IMR-90 (cell line): ENCODE measurements around the gene GINS3. TPM values are rescaled to one million over a fixed set of nuclear protein-coding genes. Genes with fewer than 3 reads are reported as not detected.

ENCODE experiments used
- ATAC-seq: fragments of 200-7000 bp; cut with Tn5 transposase; 2 replicates; pipeline ENCODE4 v1.9.1; 2020; ENCODE audit warnings: low read depth, mild to moderate bottlenecking, moderate library complexity
- BruUV-seq: library from RNA; stranded (reverse); fragments of 400-500 nt; replicated peaks from 2 replicates; lab custom pipeline; 2021; lab: Mats Ljungman, UMichigan
- CTCF ChIA-PET: fragments of 300-600 bp; formaldehyde crosslinking; extraction: SDS; loops from one replicate; lab custom pipeline; 2021; ENCODE audit warnings: antibody characterized with exemption; lab: Yijun Ruan, JAX
- POLR2A ChIA-PET: fragments of 300-600 bp; sonication (Branson Sonifier 250); formaldehyde crosslinking; loops from one replicate; lab custom pipeline; 2022; ENCODE audit warnings: antibody characterized with exemption; ENCODE audit not compliant: unreplicated experiment; lab: Charles Lee
- DNase-seq: peaks from one replicate; pipeline ENCODE4 v3.0.0; 2013
- H2AFZ ChIP-seq: replicated peaks from 2 replicates; pipeline ENCODE3; 2013; ENCODE audit warnings: low read length, mild to moderate bottlenecking; ENCODE audit not compliant: poor library complexity
- H2AK5ac ChIP-seq: 2 replicates; pipeline ENCODE4 v1.6.1; 2013; ENCODE audit warnings: low read depth, low read length, inconsistent platforms
- H2AK9ac ChIP-seq: replicated peaks from 2 replicates; pipeline ENCODE3; 2013; ENCODE audit warnings: mild to moderate bottlenecking, low read depth, low read length, moderate library complexity; ENCODE audit not compliant: poor library complexity
- H2BK120ac ChIP-seq: 2 replicates; pipeline ENCODE4 v1.6.1; 2013; ENCODE audit warnings: low read depth, low read length, inconsistent platforms
- H2BK15ac ChIP-seq: 3 replicates; pipeline ENCODE4 v1.6.1; 2013; ENCODE audit warnings: low read depth, low read length, inconsistent platforms
- H2BK20ac ChIP-seq: 2 replicates; pipeline ENCODE4 v1.6.1; 2013; ENCODE audit warnings: low read depth, mild to moderate bottlenecking, inconsistent platforms, low read length, moderate library complexity
- H2BK5ac ChIP-seq: 2 replicates; pipeline ENCODE4 v1.6.1; 2013; ENCODE audit warnings: mild to moderate bottlenecking, low read depth, low read length, inconsistent platforms; ENCODE audit not compliant: poor library complexity, severe bottlenecking
- H3K14ac ChIP-seq: replicated peaks from 2 replicates; pipeline ENCODE4 v1.6.1; 2013; ENCODE audit warnings: low read depth, low read length, inconsistent platforms
- H3K18ac ChIP-seq: 2 replicates; pipeline ENCODE4 v1.6.1; 2013; ENCODE audit warnings: low read depth, low read length, control low read depth
- H3K23ac ChIP-seq: 2 replicates; pipeline ENCODE4 v1.6.1; 2013; ENCODE audit warnings: low read depth, low read length, inconsistent platforms
- H3K27ac ChIP-seq: 2 replicates; pipeline ENCODE4 v1.5.1; 2013; ENCODE audit warnings: mild to moderate bottlenecking, control low read depth, low read length; ENCODE audit not compliant: insufficient read depth
- H3K27me3 ChIP-seq: 2 replicates; pipeline ENCODE4 v1.6.1; 2013; ENCODE audit warnings: low read length; ENCODE audit not compliant: control insufficient read depth, insufficient read depth
- H3K36me3 ChIP-seq: 2 replicates; pipeline ENCODE4 v1.6.1; 2013; ENCODE audit warnings: low read length, mixed read lengths; ENCODE audit not compliant: control insufficient read depth, insufficient read depth
- H3K4ac ChIP-seq: 2 replicates; pipeline ENCODE4 v1.6.1; 2013; ENCODE audit warnings: low read depth, low read length, inconsistent platforms
- H3K4me1 ChIP-seq: 2 replicates; pipeline ENCODE4 v1.6.1; 2013; ENCODE audit warnings: low read length, mixed read lengths; ENCODE audit not compliant: control insufficient read depth, insufficient read depth
- H3K4me2 ChIP-seq: 2 replicates; pipeline ENCODE4 v1.6.1; 2013; ENCODE audit warnings: low read depth, mild to moderate bottlenecking, control low read depth, low read length, moderate library complexity
- H3K4me3 ChIP-seq: 2 replicates; pipeline ENCODE4 v1.5.1; 2013; ENCODE audit warnings: low read depth, mild to moderate bottlenecking, control low read depth, low read length, moderate library complexity; ENCODE audit not compliant: insufficient read depth
- H3K56ac ChIP-seq: 2 replicates; pipeline ENCODE4 v1.6.1; 2013; ENCODE audit warnings: low read length, inconsistent platforms; ENCODE audit not compliant: insufficient read depth; ENCODE audit errors: extremely low read depth
- H3K79me1 ChIP-seq, 2 experiments: 2 replicates each; pipeline ENCODE4 v1.6.1; 2013; ENCODE audit warnings: low read length in 2 of 2, inconsistent platforms in 1 of 2, low read depth in 1 of 2
- H3K9ac ChIP-seq: 2 replicates; pipeline ENCODE4 v1.6.1; 2013; ENCODE audit warnings: low read depth, low read length, control low read depth
- H3K9me1 ChIP-seq: 2 replicates; pipeline ENCODE4 v1.6.1; 2013; ENCODE audit warnings: low read length, inconsistent platforms; ENCODE audit not compliant: insufficient read depth
- H3K9me3 ChIP-seq: 2 replicates; pipeline ENCODE4 v1.6.1; 2013; ENCODE audit warnings: low read length; ENCODE audit not compliant: control insufficient read depth, insufficient read depth
- H4K20me1 ChIP-seq: 2 replicates; pipeline ENCODE4 v1.6.1; 2013; ENCODE audit warnings: low read length, inconsistent platforms; ENCODE audit not compliant: insufficient read depth
- H4K5ac ChIP-seq: 2 replicates; pipeline ENCODE4 v1.6.1; 2013; ENCODE audit warnings: mild to moderate bottlenecking, low read depth, low read length, control low read depth
- H4K8ac ChIP-seq, 2 experiments: 2 replicates each; pipeline ENCODE4 v1.6.1; 2013; ENCODE audit warnings: low read depth in 2 of 2, low read length in 2 of 2, control low read depth in 1 of 2, inconsistent platforms in 1 of 2
- H4K91ac ChIP-seq: 2 replicates; pipeline ENCODE4 v1.6.1; 2013; ENCODE audit warnings: low read depth, low read length, inconsistent platforms; ENCODE audit not compliant: insufficient read depth
- BHLHE40 ChIP-seq: fragments of 150-350 bp; IDR thresholded peaks from 2 replicates; pipeline ENCODE4 v1.6.1; 2016; ENCODE audit warnings: mild to moderate bottlenecking, low read depth, low read length
- CEBPB ChIP-seq: IDR thresholded peaks from 2 replicates; pipeline ENCODE4 v1.6.1; 2012; ENCODE audit warnings: low read depth, low read length, improper control_type of control experiment
- MAZ ChIP-seq: IDR thresholded peaks from 2 replicates; pipeline ENCODE4 v1.6.1; 2012; ENCODE audit warnings: low read depth, mild to moderate bottlenecking, low read length, improper control_type of control experiment, moderate library complexity, borderline replicate concordance
- WGBS, 2 experiments: methylation state at CpG; one replicate each; pipeline versions ENCODE4 v1.1.5 to v1.1.7; 2013; ENCODE audit warnings: missing lambda C conversion rate in 2 of 2; ENCODE audit not compliant: insufficient read length in 1 of 2; ENCODE audit errors: extremely low coverage in 2 of 2; 5-methylcytosine and 5-hydroxymethylcytosine counted together
- dilution Hi-C: fragments of 300-500 bp; cut with HindIII; formaldehyde crosslinking; loops from one replicate; pipeline ENCODE4 v1.14.3; 2018; ENCODE audit warnings: low sequenced_read_pairs; ENCODE audit not compliant: unreplicated experiment
- in situ Hi-C: fragments of 300-500 bp; cut with MboI; formaldehyde crosslinking; loops from 3 replicates; pipeline ENCODE4 v1.14.3; 2019; ENCODE audit warnings: low sequenced_read_pairs, inconsistent platforms, mixed read lengths
- intact Hi-C: fragments of 100-400 bp; cut with micrococcal nuclease; formaldehyde crosslinking; loops from 2 replicates; pipeline ENCODE4 v1.10.0; 2022
- polyA plus RNA-seq, 3 experiments: library from polyadenylated mRNA; depleted of rRNA; stranded (reverse); fragments of >200 nt; gene quantifications; 2 replicates each; pipeline ENCODE4 v1.2.3, GENCODE V29; 2012; ENCODE audit warnings: low replicate concordance in 1 of 3
- total RNA-seq: library from RNA; depleted of rRNA; stranded (reverse); fragments of >200 nt; gene quantifications from 2 replicates; pipeline ENCODE4 v1.2.3, GENCODE V29; 2012
- TF ChIP-seq, protein P1 (sequence below): fragments of 150-350 bp; IDR thresholded peaks from 2 replicates; pipeline ENCODE4 v1.6.1; 2017; ENCODE audit warnings: mild to moderate bottlenecking, antibody characterized with exemption, low read length, low read depth

Gene GINS3
- total and polyA plus RNA-seq, 2 of the 4 experiments (the other 2 are of a cell fraction): 5.2 to 5.4 TPM

DNA sequence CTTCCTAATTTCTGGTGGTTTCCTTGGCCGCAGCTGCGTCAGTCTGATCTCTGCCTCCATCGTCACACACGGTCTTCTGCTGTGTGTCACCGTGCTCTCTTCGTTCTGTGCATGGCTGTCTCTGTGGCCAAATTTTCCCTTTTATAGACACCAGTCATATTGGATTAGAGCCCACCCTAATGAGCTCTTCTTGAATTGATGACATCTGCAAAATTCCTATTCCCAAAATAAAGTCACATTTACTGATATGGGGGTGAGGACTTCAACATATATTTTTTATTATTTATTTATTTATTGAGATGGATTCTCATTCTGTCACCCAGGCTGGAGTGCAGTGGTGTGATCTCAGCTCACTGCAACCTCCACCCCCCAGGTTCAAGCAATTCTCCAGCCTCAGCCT, 38.4 kb downstream of the GINS3 start:
- intact Hi-C loops (no loop called here), dilution Hi-C loops (no loop called here)
- CTCF ChIA-PET: no interaction called here

More for the DNA sequence above, 38.4 kb downstream of the GINS3 start:
- Histone ChIP-seq H2BK5ac (no peak overlapping the region), H3K9me1 (no peaks in the 10 kb centered on the region), H2BK20ac (no peak overlapping the region), H2AFZ (no peak overlapping the region), H3K56ac (no peak overlapping the region), H3K79me1 (no peaks in the 10 kb centered on the region), H3K4me2 (no peak overlapping the region), H3K18ac (no peak overlapping the region), H3K14ac (no peak overlapping the region), H3K23ac (no peak overlapping the region), H3K36me3 (no peaks in the 10 kb centered on the region), H2BK15ac (no peak overlapping the region), H3K27me3 (peaks cover 20% of the 10 kb centered on the region; the same call in 1 of the 2 replicates), H2BK120ac (no peak overlapping the region), H4K20me1 (no peaks in the 10 kb centered on the region), H3K4ac (no peak overlapping the region), H3K27ac (no peak overlapping the region), H3K9ac (no peak overlapping the region), H3K9me3 (no peaks in the 10 kb centered on the region), H3K4me3 (no peak overlapping the region), H4K8ac (no peak overlapping the region), H3K4me1 (no peaks in the 10 kb centered on the region), H4K91ac (no peak overlapping the region), H4K5ac (no peak overlapping the region), H2AK9ac (no peak overlapping the region), H2AK5ac (no peak overlapping the region)
- ATAC-seq: no peak
- TF ChIP-seq MAZ (no peak), BHLHE40 (no peak), CEBPB (no peak)
- TF ChIP-seq, protein P1, sequence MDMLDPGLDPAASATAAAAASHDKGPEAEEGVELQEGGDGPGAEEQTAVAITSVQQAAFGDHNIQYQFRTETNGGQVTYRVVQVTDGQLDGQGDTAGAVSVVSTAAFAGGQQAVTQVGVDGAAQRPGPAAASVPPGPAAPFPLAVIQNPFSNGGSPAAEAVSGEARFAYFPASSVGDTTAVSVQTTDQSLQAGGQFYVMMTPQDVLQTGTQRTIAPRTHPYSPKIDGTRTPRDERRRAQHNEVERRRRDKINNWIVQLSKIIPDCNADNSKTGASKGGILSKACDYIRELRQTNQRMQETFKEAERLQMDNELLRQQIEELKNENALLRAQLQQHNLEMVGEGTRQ: no peak
- no TSS peak for BruUV-seq
- no peak for DNase-seq
- in situ Hi-C loops: no loop called here
- POLR2A ChIA-PET: no interaction called here
- WGBS, 2 experiments: no CpG with 5 or more reads among the region's 6 CpGs
